WTC11 (cell line): ENCODE results near the gene CWF19L2. TPM values are rescaled to one million over a fixed set of nuclear protein-coding genes. Genes with fewer than 3 reads are reported as not detected.

ENCODE experiments used
- ATAC-seq: fragments of 200-7000 bp; cut with Tn5 transposase; 2 replicates; pipeline ENCODE4 v1.10.0; 2021; ENCODE audit warnings: mild to moderate bottlenecking, moderate library complexity
- CTCF ChIA-PET: fragments of 300-600 bp; sonication (Branson Sonifier 250); formaldehyde crosslinking; loops from one replicate; lab custom pipeline; 2021; ENCODE audit warnings: antibody characterized with exemption; lab: Charles Lee
- POLR2A ChIA-PET: fragments of 350-600 bp; sonication (Branson Sonifier 250); formaldehyde crosslinking; loops from one replicate; lab custom pipeline; 2021; ENCODE audit warnings: antibody characterized with exemption; lab: Charles Lee
- DNase-seq: peaks from one replicate; pipeline ENCODE4 v3.0.0; 2021; ENCODE audit warnings: low spot score
- H3K27ac Mint-ChIP-seq: 2 replicates; pipeline ENCODE4 v1.8.0; 2021; ENCODE audit warnings: mixed read lengths
- H3K27me3 Mint-ChIP-seq: 2 replicates; pipeline ENCODE4 v1.8.0; 2021; ENCODE audit warnings: low read depth, mild to moderate bottlenecking, moderate library complexity, mixed read lengths
- H3K36me3 Mint-ChIP-seq: 2 replicates; pipeline ENCODE4 v1.8.0; 2021; ENCODE audit warnings: mixed read lengths
- H3K4me1 Mint-ChIP-seq: 2 replicates; pipeline ENCODE4 v1.8.0; 2022; ENCODE audit warnings: mixed read lengths
- H3K4me3 Mint-ChIP-seq: 2 replicates; pipeline ENCODE4 v1.8.0; 2021; ENCODE audit warnings: mild to moderate bottlenecking, moderate library complexity, mixed read lengths
- H3K9me3 Mint-ChIP-seq: 2 replicates; pipeline ENCODE4 v1.8.0; 2021; ENCODE audit warnings: mixed read lengths
- AFF4 ChIP-seq: sonication (generic); formaldehyde crosslinking; IDR thresholded peaks from 2 replicates; pipeline ENCODE4 v1.8.1; 2023; ENCODE audit warnings: mild to moderate bottlenecking, missing genetic modification reagents, borderline replicate concordance
- ARID4B ChIP-seq: sonication (generic); formaldehyde crosslinking; IDR thresholded peaks from 2 replicates; pipeline ENCODE4 v1.8.0; 2023; ENCODE audit warnings: missing genetic modification reagents, mild to moderate bottlenecking, borderline replicate concordance
- ATF3 ChIP-seq: sonication (generic); formaldehyde crosslinking; conservative IDR thresholded peaks from 2 replicates; pipeline ENCODE4 v1.8.1; 2022; ENCODE audit warnings: mild to moderate bottlenecking, missing genetic modification reagents
- ATF6 ChIP-seq: sonication (generic); formaldehyde crosslinking; IDR thresholded peaks from 2 replicates; pipeline ENCODE4 v1.8.1; 2023; ENCODE audit warnings: mild to moderate bottlenecking, missing genetic modification reagents
- ESRRA ChIP-seq: sonication (generic); formaldehyde crosslinking; IDR thresholded peaks from 2 replicates; pipeline ENCODE4 v1.8.1; 2022; ENCODE audit warnings: mild to moderate bottlenecking, missing genetic modification reagents, borderline replicate concordance
- FOXJ3 ChIP-seq: sonication (generic); formaldehyde crosslinking; IDR thresholded peaks from 2 replicates; pipeline ENCODE4 v1.9.0; 2021; ENCODE audit warnings: missing genetic modification reagents, mild to moderate bottlenecking, borderline replicate concordance
- GTF2I ChIP-seq: fragments of 250-450 bp; sonication (Bioruptor Pico); conservative IDR thresholded peaks from 2 replicates; pipeline ENCODE4 v1.4.0; 2021; ENCODE audit warnings: mild to moderate bottlenecking
- HMGXB4 ChIP-seq: sonication (generic); formaldehyde crosslinking; IDR thresholded peaks from 2 replicates; pipeline ENCODE4 v1.8.1; 2023; ENCODE audit warnings: mild to moderate bottlenecking, moderate library complexity, missing genetic modification reagents
- NFYB ChIP-seq: sonication (generic); formaldehyde crosslinking; conservative IDR thresholded peaks from 2 replicates; pipeline ENCODE4 v1.8.0; 2022; ENCODE audit warnings: low read depth, missing genetic modification reagents
- NR2C2 ChIP-seq: sonication (generic); formaldehyde crosslinking; IDR thresholded peaks from 2 replicates; pipeline ENCODE4 v1.8.0; 2022; ENCODE audit warnings: mild to moderate bottlenecking, missing genetic modification reagents
- PRDM15 ChIP-seq: sonication (generic); formaldehyde crosslinking; IDR thresholded peaks from 2 replicates; pipeline ENCODE4 v1.8.0; 2022; ENCODE audit warnings: missing genetic modification reagents
- ZNF416 ChIP-seq: fragments of 250-450 bp; sonication (Bioruptor Pico); IDR thresholded peaks from 2 replicates; pipeline ENCODE4 v1.9.0; 2021; ENCODE audit warnings: mild to moderate bottlenecking, inconsistent platforms
- total RNA-seq: library from RNA; stranded (reverse); gene quantifications from 3 replicates; pipeline ENCODE4 v1.2.3, GENCODE V29; 2021

CWF19L2 gene
- total RNA-seq, 1 experiment from 2014 or later, result 16.2 TPM

- H3K36me3 Mint-ChIP-seq, result peaks cover 2% of the 10 kb centered on the region; the same call in 1 of the 2 replicates
- H3K4me3 Mint-ChIP-seq, result no peak overlapping the region
- no peaks in the 10 kb centered on the region; the same call in 1 of the 2 replicates for H3K4me1 Mint-ChIP-seq
- no peak overlapping the region for H3K27ac Mint-ChIP-seq
- TF ChIP-seq ATF3 (CRISPR knock-in tag), result no peak
- TF ChIP-seq, all 79 proteins: peak for 0
- ATAC-seq, result no peak
- no peak for DNase-seq
- POLR2A ChIA-PET, result no interaction called here
- H3K9me3 Mint-ChIP-seq, result no peaks in the 10 kb centered on the region
- H3K27me3 Mint-ChIP-seq, result no peaks in the 10 kb centered on the region
- CTCF ChIA-PET, result no interaction called here
These were observed 73.3 kb downstream of the CWF19L2 start for GRCh38 chr11:107384144-107384852.

- H3K9me3 Mint-ChIP-seq, result no peaks in the 10 kb centered on the region
- peak overlapping the region; percentile 80 for H3K4me3 Mint-ChIP-seq
- H3K4me1 Mint-ChIP-seq, result peaks cover 12% of the 10 kb centered on the region
- POLR2A ChIA-PET, result no interaction called here
- H3K27ac Mint-ChIP-seq, result peak overlapping the region; percentile 30; the same call in 1 of the 2 replicates
- no peaks in the 10 kb centered on the region for H3K36me3 Mint-ChIP-seq
- H3K27me3 Mint-ChIP-seq, result no peaks in the 10 kb centered on the region
- DNase-seq, result no peak
- TF ChIP-seq GTF2I (no peak), FOXJ3 (CRISPR knock-in tag) (no peak), NR2C2 (CRISPR knock-in tag) (no peak), PRDM15 (no peak), ESRRA (no peak), ATF6 (CRISPR knock-in tag) (no peak), ZNF416 (CRISPR knock-in tag) (no peak), HMGXB4 (CRISPR knock-in tag) (no peak)
- CTCF ChIA-PET, result no interaction called here
- ATAC-seq, result no peak
These were observed 85.2 kb downstream of the CWF19L2 start for GRCh38 chr11:107372439-107372838.

- H3K27ac Mint-ChIP-seq, result no peak overlapping the region
- no peak overlapping the region for H3K4me3 Mint-ChIP-seq
- H3K36me3 Mint-ChIP-seq, result no peaks in the 10 kb centered on the region
- no peaks in the 10 kb centered on the region for H3K27me3 Mint-ChIP-seq
- DNase-seq (no peak), ATAC-seq (no peak)
- CTCF ChIA-PET, result no interaction called here
- no peaks in the 10 kb centered on the region for H3K9me3 Mint-ChIP-seq
- H3K4me1 Mint-ChIP-seq, result peaks cover 12% of the 10 kb centered on the region
- POLR2A ChIA-PET, result no interaction called here
- TF ChIP-seq AFF4 (CRISPR knock-in tag) (no peak), NFYB (CRISPR knock-in tag) (no peak), ARID4B (CRISPR knock-in tag) (no peak)
These were observed 87.2 kb downstream of the CWF19L2 start for GRCh38 chr11:107370390-107370789.
